K562 (cell line): ENCODE measurements around the gene IGFALS. TPM values are rescaled to one million over a fixed set of nuclear protein-coding genes. Genes with fewer than 3 reads are reported as not detected.

Experiments
- ETV5 ChIP-seq: sonication (generic); formaldehyde crosslinking; IDR thresholded peaks from 2 replicates; pipeline ENCODE4 v1.4.0; 2020; ENCODE audit warnings: low read depth, mild to moderate bottlenecking, missing genetic modification reagents
- FUS ChIP-seq: fragments of 200-400 bp; formaldehyde crosslinking; optimal IDR thresholded peaks from 2 replicates; pipeline ENCODE3; 2017; ENCODE audit warnings: low read depth, low read length
- L3MBTL2 ChIP-seq: fragments of 450-650 bp; IDR thresholded peaks from 2 replicates; pipeline ENCODE4 v1.6.1; 2016; ENCODE audit warnings: mild to moderate bottlenecking, moderate library complexity
- MYNN ChIP-seq, 2 experiments: sonication (generic); formaldehyde crosslinking in 1 of 2; IDR thresholded peaks; 2 replicates each; pipeline versions ENCODE4 v1.5.0 to v1.6.1; 2016 to 2020; ENCODE audit warnings: antibody characterized with exemption in 1 of 2, missing genetic modification reagents in 1 of 2
- NEUROD1 ChIP-seq: fragments of 150-350 bp; IDR thresholded peaks from 2 replicates; pipeline ENCODE4 v1.6.1; 2014; ENCODE audit warnings: borderline replicate concordance, low read length, low read depth; ENCODE audit not compliant: partially characterized antibody
- PHB ChIP-seq: fragments of 250-450 bp; sonication (Bioruptor Pico); IDR thresholded peaks from 2 replicates; pipeline ENCODE4 v1.5.0; 2021
- RBM17 ChIP-seq: fragments of 200-400 bp; formaldehyde crosslinking; IDR thresholded peaks from 2 replicates; pipeline ENCODE4 v1.6.1; 2017; ENCODE audit warnings: low read depth, mild to moderate bottlenecking, low read length, borderline replicate concordance
- SMARCB1 ChIP-seq: IDR thresholded peaks from 2 replicates; pipeline ENCODE4 v1.6.1; 2011; ENCODE audit warnings: improper control_type of control experiment, low read depth; ENCODE audit not compliant: insufficient read length
- STAG1 ChIP-seq: sonication (generic); formaldehyde crosslinking; IDR thresholded peaks from 2 replicates; pipeline ENCODE4 v1.5.0; 2020; ENCODE audit warnings: missing genetic modification reagents, borderline replicate concordance
- TCF3 ChIP-seq: sonication (generic); formaldehyde crosslinking; IDR thresholded peaks from 2 replicates; pipeline ENCODE4 v1.4.0; 2020; ENCODE audit warnings: mild to moderate bottlenecking, missing genetic modification reagents
- TRIM25 ChIP-seq: fragments of 450-650 bp; IDR thresholded peaks from 2 replicates; pipeline ENCODE4 v1.7.0; 2016; ENCODE audit warnings: borderline replicate concordance
- ZNF639 ChIP-seq, 2 experiments: fragments of 200-800 bp in 1 of 2; sonication (Bioruptor generic) in 1 of 2; sonication (generic) in 1 of 2; formaldehyde crosslinking in 1 of 2; IDR thresholded peaks in 1 of 2; conservative IDR thresholded peaks in 1 of 2; 2 replicates each; pipeline versions ENCODE4 v1.5.0 to v1.6.1; 2016 to 2020; ENCODE audit warnings: missing compliant biosample characterization in 1 of 2, missing genetic modification characterization in 1 of 2, missing genetic modification reagents in 1 of 2
- ZNF780A ChIP-seq: fragments of 250-450 bp; sonication (Bioruptor Pico); IDR thresholded peaks from 2 replicates; pipeline ENCODE4 v1.5.0; 2021; ENCODE audit warnings: mild to moderate bottlenecking
- polyA plus RNA-seq, 8 experiments: library from polyadenylated mRNA; depleted of rRNA in 4 of 8; stranded (reverse) in 5 of 8; unstranded in 3 of 8; fragments of >200 nt; fragmentation: Nextera tagmentation in 2 of 8; fragmentation: Illumina TruSeq in 1 of 8; extraction: Ambion mirVana in 2 of 8; extraction: Trizol in 1 of 8; gene quantifications; 2 replicates each; pipeline versions ENCODE4 v1.2.1 to v1.2.3, GENCODE V29; 2011 to 2014; ENCODE audit warnings: inconsistent platforms in 1 of 8, missing spikeins in 1 of 8
- total RNA-seq, 7 experiments: library from RNA; depleted of rRNA in 6 of 7; stranded (reverse); fragments of >200 nt in 6 of 7; fragmentation: Illumina TruSeq in 2 of 7; extraction: Trizol in 2 of 7; gene quantifications; 2 replicates each; pipeline versions ENCODE4 v1.2.1 to v1.2.3, GENCODE V29; 2011 to 2021; ENCODE audit warnings: low replicate concordance in 1 of 7
- TF ChIP-seq, protein P1 (sequence below), 2 experiments: fragments of 450-650 bp; conservative IDR thresholded peaks; 2 replicates each; pipeline ENCODE4 v1.6.1; 2017; ENCODE audit warnings: mild to moderate bottlenecking in 2 of 2, moderate library complexity in 2 of 2
- TF ChIP-seq, protein P2 (sequence below): conservative IDR thresholded peaks from 2 replicates; pipeline ENCODE4 v1.6.1; 2011; ENCODE audit warnings: low read depth, mild to moderate bottlenecking, low read length; ENCODE audit not compliant: control insufficient read depth
- TF ChIP-seq, protein P3 (sequence below), 2 experiments: fragments of 450-650 bp; IDR thresholded peaks; 2 replicates each; pipeline ENCODE4 v1.6.1; 2016

Gene IGFALS
- total and polyA plus RNA-seq, 9 of the 15 experiments (the other 6 are each of a cell fraction or from before 2014, with no cell fraction given) = not detected

DNA sequence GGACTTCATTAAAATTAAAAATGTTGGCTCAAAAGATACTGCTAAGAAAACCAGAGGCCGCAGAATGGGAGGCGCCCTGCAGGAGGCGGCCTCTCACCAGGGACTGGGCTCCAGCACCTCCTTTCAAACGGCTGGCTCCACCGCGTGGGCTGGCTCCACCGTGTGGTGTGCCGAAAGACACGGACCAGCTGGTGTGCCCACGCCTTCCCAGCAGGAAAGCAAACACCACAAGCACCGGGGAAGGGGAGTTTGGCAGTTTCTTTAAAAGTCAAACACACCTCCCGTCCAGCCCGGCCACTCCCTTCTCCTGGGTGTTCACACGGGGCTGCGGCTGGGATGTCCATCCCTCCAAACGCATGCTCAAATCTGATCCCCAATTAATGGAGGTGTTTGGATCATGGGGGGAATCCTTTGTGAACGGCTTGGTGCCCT lies 19.2 kb upstream of the IGFALS start (continued):
- TF ChIP-seq TRIM25 = no peak
- TF ChIP-seq RBM17 = no peak
- no peak for TF ChIP-seq FUS
- peak; percentile 79 for TF ChIP-seq L3MBTL2
- TF ChIP-seq, protein P1, sequence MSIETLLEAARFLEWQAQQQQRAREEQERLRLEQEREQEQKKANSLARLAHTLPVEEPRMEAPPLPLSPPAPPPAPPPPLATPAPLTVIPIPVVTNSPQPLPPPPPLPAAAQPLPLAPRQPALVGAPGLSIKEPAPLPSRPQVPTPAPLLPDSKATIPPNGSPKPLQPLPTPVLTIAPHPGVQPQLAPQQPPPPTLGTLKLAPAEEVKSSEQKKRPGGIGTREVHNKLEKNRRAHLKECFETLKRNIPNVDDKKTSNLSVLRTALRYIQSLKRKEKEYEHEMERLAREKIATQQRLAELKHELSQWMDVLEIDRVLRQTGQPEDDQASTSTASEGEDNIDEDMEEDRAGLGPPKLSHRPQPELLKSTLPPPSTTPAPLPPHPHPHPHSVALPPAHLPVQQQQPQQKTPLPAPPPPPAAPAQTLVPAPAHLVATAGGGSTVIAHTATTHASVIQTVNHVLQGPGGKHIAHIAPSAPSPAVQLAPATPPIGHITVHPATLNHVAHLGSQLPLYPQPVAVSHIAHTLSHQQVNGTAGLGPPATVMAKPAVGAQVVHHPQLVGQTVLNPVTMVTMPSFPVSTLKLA (conservative IDR thresholded peaks at IDR 0.05) = peak; percentile 63 to 78
- no peak for TF ChIP-seq SMARCB1
- TF ChIP-seq, protein P2, sequence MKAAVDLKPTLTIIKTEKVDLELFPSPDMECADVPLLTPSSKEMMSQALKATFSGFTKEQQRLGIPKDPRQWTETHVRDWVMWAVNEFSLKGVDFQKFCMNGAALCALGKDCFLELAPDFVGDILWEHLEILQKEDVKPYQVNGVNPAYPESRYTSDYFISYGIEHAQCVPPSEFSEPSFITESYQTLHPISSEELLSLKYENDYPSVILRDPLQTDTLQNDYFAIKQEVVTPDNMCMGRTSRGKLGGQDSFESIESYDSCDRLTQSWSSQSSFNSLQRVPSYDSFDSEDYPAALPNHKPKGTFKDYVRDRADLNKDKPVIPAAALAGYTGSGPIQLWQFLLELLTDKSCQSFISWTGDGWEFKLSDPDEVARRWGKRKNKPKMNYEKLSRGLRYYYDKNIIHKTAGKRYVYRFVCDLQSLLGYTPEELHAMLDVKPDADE = peak; percentile 46; the same call in 1 of the 2 replicates
- TF ChIP-seq MYNN (IDR thresholded peaks at IDR 0.05) = peak; percentile 38; the same call in 1 of the 2 replicates
- TF ChIP-seq MYNN (CRISPR knock-in tag; IDR thresholded peaks at IDR 0.05) = no peak
- no peak for TF ChIP-seq PHB (CRISPR knock-in tag)
- TF ChIP-seq, protein P3, sequence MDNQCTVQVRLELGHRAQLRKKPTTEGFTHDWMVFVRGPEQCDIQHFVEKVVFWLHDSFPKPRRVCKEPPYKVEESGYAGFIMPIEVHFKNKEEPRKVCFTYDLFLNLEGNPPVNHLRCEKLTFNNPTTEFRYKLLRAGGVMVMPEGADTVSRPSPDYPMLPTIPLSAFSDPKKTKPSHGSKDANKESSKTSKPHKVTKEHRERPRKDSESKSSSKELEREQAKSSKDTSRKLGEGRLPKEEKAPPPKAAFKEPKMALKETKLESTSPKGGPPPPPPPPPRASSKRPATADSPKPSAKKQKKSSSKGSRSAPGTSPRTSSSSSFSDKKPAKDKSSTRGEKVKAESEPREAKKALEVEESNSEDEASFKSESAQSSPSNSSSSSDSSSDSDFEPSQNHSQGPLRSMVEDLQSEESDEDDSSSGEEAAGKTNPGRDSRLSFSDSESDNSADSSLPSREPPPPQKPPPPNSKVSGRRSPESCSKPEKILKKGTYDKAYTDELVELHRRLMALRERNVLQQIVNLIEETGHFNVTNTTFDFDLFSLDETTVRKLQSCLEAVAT (IDR thresholded peaks at IDR 0.05) = no peak
- no peak for TF ChIP-seq ZNF639 (CRISPR knock-in tag; conservative IDR thresholded peaks at IDR 0.05 in 1 of 2, IDR thresholded peaks at IDR 0.05 in 1 of 2)
- TF ChIP-seq STAG1 = peak; percentile 61; the same call in 1 of the 2 replicates
- TF ChIP-seq ZNF780A = no peak
- no peak for TF ChIP-seq TCF3
- no peak for TF ChIP-seq NEUROD1
- TF ChIP-seq ETV5 (CRISPR knock-in tag) = no peak
